Measurements from ENCODE around the gene DENND11. TPM values are rescaled to one million over a fixed set of nuclear protein-coding genes. Genes with fewer than 3 reads are reported as not detected.
A peak's percentile ranks its signal among the peaks of the same experiment; 100 is the strongest.

The DENND11 gene
- total and polyA plus RNA-seq, 11 donors: 3.5 to 15.3 (median 8.4) TPM

DNA sequence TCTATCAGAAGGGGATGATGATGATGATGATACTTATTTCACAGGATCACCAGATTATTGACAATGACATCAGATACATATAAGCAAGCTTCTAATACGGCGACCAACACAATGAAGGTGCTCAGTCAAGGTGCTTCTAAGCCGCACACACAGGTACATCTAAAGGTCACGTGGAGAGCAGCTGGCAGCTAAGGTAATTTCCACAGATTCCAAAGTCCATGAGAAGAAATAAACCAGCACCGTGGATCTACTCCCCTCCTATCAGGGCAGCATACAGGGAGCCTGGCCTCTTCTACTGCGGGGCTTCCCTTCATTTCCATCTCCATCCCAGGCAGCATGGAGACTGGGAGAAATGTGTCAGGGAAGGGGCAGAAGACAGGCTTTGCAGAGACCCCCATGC is 37.5 kb downstream of the DENND11 start:
- Histone ChIP-seq H3K4me3 (no peak overlapping the region), H3K27me3 (no peaks in the 10 kb centered on the region), H3K27ac (no peak overlapping the region), H3K36me3 (peaks cover 0 to 80% (median 57%) of the 10 kb centered on the region in 9 donors), H3K4me1 (peaks cover 0 to 42% (median 0%) of the 10 kb centered on the region in 12 donors), H3K9me3 (no peaks in the 10 kb centered on the region)
- ATAC-seq: no peak
- intact Hi-C loops (cut with DNase I): loop anchor here in 2 of 10 donors (5.0 to 10.0 kb wide), 2 partner anchors 33 to 70 kb away; partner anchors contain the start of gene SSBP1 (in 1 of the 2)
- no peak for DNase-seq
- no peak for TF ChIP-seq POLR2A (IDR thresholded peaks at IDR 0.05)
- TF ChIP-seq, protein P1, sequence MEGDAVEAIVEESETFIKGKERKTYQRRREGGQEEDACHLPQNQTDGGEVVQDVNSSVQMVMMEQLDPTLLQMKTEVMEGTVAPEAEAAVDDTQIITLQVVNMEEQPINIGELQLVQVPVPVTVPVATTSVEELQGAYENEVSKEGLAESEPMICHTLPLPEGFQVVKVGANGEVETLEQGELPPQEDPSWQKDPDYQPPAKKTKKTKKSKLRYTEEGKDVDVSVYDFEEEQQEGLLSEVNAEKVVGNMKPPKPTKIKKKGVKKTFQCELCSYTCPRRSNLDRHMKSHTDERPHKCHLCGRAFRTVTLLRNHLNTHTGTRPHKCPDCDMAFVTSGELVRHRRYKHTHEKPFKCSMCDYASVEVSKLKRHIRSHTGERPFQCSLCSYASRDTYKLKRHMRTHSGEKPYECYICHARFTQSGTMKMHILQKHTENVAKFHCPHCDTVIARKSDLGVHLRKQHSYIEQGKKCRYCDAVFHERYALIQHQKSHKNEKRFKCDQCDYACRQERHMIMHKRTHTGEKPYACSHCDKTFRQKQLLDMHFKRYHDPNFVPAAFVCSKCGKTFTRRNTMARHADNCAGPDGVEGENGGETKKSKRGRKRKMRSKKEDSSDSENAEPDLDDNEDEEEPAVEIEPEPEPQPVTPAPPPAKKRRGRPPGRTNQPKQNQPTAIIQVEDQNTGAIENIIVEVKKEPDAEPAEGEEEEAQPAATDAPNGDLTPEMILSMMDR (IDR thresholded peaks at IDR 0.05): no peak
- 90 to 96% (median 95%) methylated on average over 4 to 6 of the region's 6 CpGs for WGBS, 4 donors

GRCh38 chr7:141663081-141663849 is 38.7 kb downstream of the DENND11 start:
- DNase-seq (no peak), ATAC-seq (peak in 2 of 4 donors; percentile 38 to 39)
- H3K9me3 ChIP-seq: no peaks in the 10 kb centered on the region
- peak overlapping the region in 2 of 12 donors; percentile 30 to 85 for H3K27ac ChIP-seq
- no peak overlapping the region for H3K4me3 ChIP-seq
- intact Hi-C loops (cut with DNase I): loop anchor here in 2 of 10 donors (5.0 to 10.0 kb wide), 2 partner anchors 34 to 72 kb away; partner anchors contain the start of gene SSBP1 (in 1 of the 2)
- TF ChIP-seq POLR2A (IDR thresholded peaks at IDR 0.05): no peak
- TF ChIP-seq, protein P1 (IDR thresholded peaks at IDR 0.05): no peak
- WGBS, 4 donors: 56 to 63% (median 60%) methylated on average over 6 of the region's 6 CpGs
- H3K4me1 ChIP-seq: peaks cover 0 to 43% (median 0%) of the 10 kb centered on the region in 12 donors
- peaks cover 0 to 89% (median 61%) of the 10 kb centered on the region in 9 donors for H3K36me3 ChIP-seq
- H3K27me3 ChIP-seq: no peaks in the 10 kb centered on the region

GRCh38 chr7:141660259-141660658 is 41.7 kb downstream of the DENND11 start:
- peak overlapping the region in 1 of 12 donors; percentile 85 for H3K27ac ChIP-seq
- H3K4me3 ChIP-seq: no peak overlapping the region
- peak in 1 of 5 donors; percentile 44 for DNase-seq
- TF ChIP-seq, protein P1 (IDR thresholded peaks at IDR 0.05): no peak
- TF ChIP-seq POLR2A (IDR thresholded peaks at IDR 0.05): no peak
- peak in 3 of 4 donors; percentile 39 to 74 (median 62) for ATAC-seq
- intact Hi-C loops (cut with DNase I): loop anchor here in 2 of 10 donors (5.0 to 10.0 kb wide), 2 partner anchors 37 to 75 kb away; partner anchors contain the start of gene SSBP1 (in 1 of the 2)
- 82 to 83% (median 82%) methylated on average over 4 of the region's 4 CpGs for WGBS, 4 donors
- peaks cover 0 to 43% (median 0%) of the 10 kb centered on the region in 12 donors for H3K4me1 ChIP-seq
- no peaks in the 10 kb centered on the region for H3K9me3 ChIP-seq
- H3K36me3 ChIP-seq: peaks cover 0 to 98% (median 61%) of the 10 kb centered on the region in 9 donors
- no peaks in the 10 kb centered on the region for H3K27me3 ChIP-seq

DNA sequence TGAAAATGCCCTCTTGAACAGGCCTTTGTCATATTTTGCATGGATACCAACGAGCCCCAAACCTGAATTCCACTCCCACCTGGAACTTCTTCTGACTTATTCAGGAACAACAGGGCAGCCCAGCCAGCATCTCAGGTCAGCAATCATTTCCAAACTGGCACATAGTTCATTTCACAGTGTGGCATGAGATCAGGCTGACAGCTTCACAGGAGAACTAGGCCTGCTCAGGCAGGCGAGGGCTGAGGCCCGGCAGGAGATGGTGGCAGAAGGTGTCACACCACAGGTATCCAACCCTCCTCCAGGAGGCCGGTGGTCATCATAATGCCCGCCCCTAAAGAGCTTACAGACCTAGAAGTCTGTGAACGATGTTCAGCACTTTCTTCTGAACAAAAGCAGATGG is 42.5 kb downstream of the DENND11 start:
- intact Hi-C loops (cut with DNase I): loop anchor here in 7 of 10 donors (5.0 to 10.0 kb wide), 5 partner anchors 38 to 645 kb away; partner anchors contain the start of genes SSBP1 (in 5 of the 7) and MRPS33 (in 1 of the 7)
- H3K9me3 ChIP-seq: no peaks in the 10 kb centered on the region
- TF ChIP-seq POLR2A (IDR thresholded peaks at IDR 0.05): no peak
- TF ChIP-seq, protein P1 (IDR thresholded peaks at IDR 0.05): no peak
- DNase-seq (no peak), ATAC-seq (no peak)
- 80 to 88% (median 86%) methylated on average over 3 to 6 of the region's 6 CpGs for WGBS, 4 donors
- H3K36me3 ChIP-seq: peaks cover 0 to 95% (median 53%) of the 10 kb centered on the region in 9 donors
- peaks cover 0 to 48% (median 2%) of the 10 kb centered on the region in 12 donors for H3K4me1 ChIP-seq
- peak overlapping the region in 1 of 12 donors; percentile 85 for H3K27ac ChIP-seq
- no peaks in the 10 kb centered on the region for H3K27me3 ChIP-seq
- no peak overlapping the region for H3K4me3 ChIP-seq

All from heart left ventricle (tissue), 16 donors.